Pancreas (tissue), 10 donors: Measurements from ENCODE around the gene PLA2G6. TPM values are rescaled to one million over a fixed set of nuclear protein-coding genes. Genes with fewer than 3 reads are reported as not detected.

ENCODE experiments used
- ATAC-seq, 4 donors: fragments of 200-7000 bp; cut with Tn5 transposase; one replicate each; pipeline versions ENCODE4 v1.8.0 to v1.9.1; 2020; ENCODE audit warnings: mild to moderate bottlenecking in 4 of 4, moderate library complexity in 4 of 4
- DNase-seq, 6 donors: peaks; one replicate each; pipeline ENCODE4 v3.0.0-alpha.2; 2020
- FAIRE-seq: peaks from 2 replicates; lab custom pipeline; 2012; peaks lifted over from hg19 to GRCh38; lab: Jason Lieb, UNC
- H3K27ac ChIP-seq, 4 donors: fragments of 200-600 bp; sonication (generic); 1 replicate in 3 of 4; 2 replicates in 1 of 4; pipeline versions ENCODE4 v1.5.0 to v1.8.0; 2020
- H3K27me3 ChIP-seq, 4 donors: fragments of 200-600 bp; one replicate each; pipeline ENCODE4 v1.8.0; 2021
- H3K36me3 ChIP-seq, 3 donors: fragments of 200-600 bp; sonication (generic) in 1 of 3; one replicate each; pipeline versions ENCODE4 v1.5.0 to v1.8.0; 2020 to 2021
- H3K4me1 ChIP-seq, 3 donors: fragments of 200-600 bp; one replicate each; pipeline ENCODE4 v1.8.0; 2021
- H3K4me3 ChIP-seq, 4 donors: fragments of 200-600 bp; sonication (generic) in 2 of 4; one replicate each; pipeline versions ENCODE4 v1.5.0 to v1.8.0; 2020 to 2021
- H3K9me3 ChIP-seq, 4 donors: fragments of 200-600 bp; one replicate each; pipeline ENCODE4 v1.8.0; 2021
- WGBS, 2 donors: extraction: QIAGEN DNeasy Blood & Tissue Kit; methylation state at CpG; one replicate each; pipeline ENCODE4 v1.1.7; 2013; 5-methylcytosine and 5-hydroxymethylcytosine counted together
- intact Hi-C, 3 donors: fragments of 100-400 bp; cut with DNase I; formaldehyde crosslinking; loops; one replicate each; pipeline versions ENCODE4 v1.11.1 to v1.14.2; 2022
- polyA plus RNA-seq, 2 donors: library from polyadenylated mRNA; stranded (reverse); fragments of 200-250 nt; gene quantifications; one replicate each; pipeline ENCODE4 v1.2.3, GENCODE V29; 2013
- total RNA-seq, 6 donors: library from RNA; stranded (reverse); fragmentation: NEBNext Ultra II Directional in 4 of 6; extraction: Animal tissue kit (Norgen Biotek cat#: 25700) in 4 of 6; gene quantifications; one replicate each; pipeline versions ENCODE4 v1.2.1 to v1.2.4, GENCODE V29; 2021 to 2023
- TF ChIP-seq, protein P1 (sequence below), 4 donors: fragments of 200-600 bp; sonication (generic) in 3 of 4; IDR thresholded peaks; one replicate each; pipeline versions ENCODE4 v1.5.0 to v1.8.0; 2021; ENCODE audit warnings: antibody characterized with exemption in 4 of 4
- donor health status: healthy with polysubstance abuse.
- donor health status: DM: no; HTN: no; CAD: no; lungs with moderate emphysema.
- donor health status: DM: no; HTN: no; CAD: no.
- donor health status: control.
- donor health status: control.
- donor health status: Bipolar disorder and iron deficiency.
- donor health status: DM: yes; HTN: yes; CAD: no.
- donor health status: DM: no; HTN: no; CAD: no.
- donor health status: DM: no; HTN: no; CAD: no.
- donor health status: DM: yes; HTN: yes; CAD: no.

PLA2G6 gene
- total and polyA plus RNA-seq, 8 donors = 8.7 to 109 (median 26.1) TPM

GRCh38 chr22:38125751-38126201 is 55.9 kb downstream of the PLA2G6 start:
- 88% methylated on average over 11 of the region's 11 CpGs for WGBS, 2 donors

GRCh38 chr22:38125038-38125610 is 56.5 kb downstream of the PLA2G6 start:
- ATAC-seq (no peak), DNase-seq (no peak), FAIRE-seq (no peak)
- Histone ChIP-seq H3K36me3 (no peaks in the 10 kb centered on the region), H3K9me3 (no peaks in the 10 kb centered on the region), H3K27me3 (no peaks in the 10 kb centered on the region), H3K27ac (no peak overlapping the region), H3K4me3 (no peak overlapping the region), H3K4me1 (no peaks in the 10 kb centered on the region)
- 94 to 96% methylated on average over 14 of the region's 14 CpGs for WGBS, 2 donors
- TF ChIP-seq, protein P1, sequence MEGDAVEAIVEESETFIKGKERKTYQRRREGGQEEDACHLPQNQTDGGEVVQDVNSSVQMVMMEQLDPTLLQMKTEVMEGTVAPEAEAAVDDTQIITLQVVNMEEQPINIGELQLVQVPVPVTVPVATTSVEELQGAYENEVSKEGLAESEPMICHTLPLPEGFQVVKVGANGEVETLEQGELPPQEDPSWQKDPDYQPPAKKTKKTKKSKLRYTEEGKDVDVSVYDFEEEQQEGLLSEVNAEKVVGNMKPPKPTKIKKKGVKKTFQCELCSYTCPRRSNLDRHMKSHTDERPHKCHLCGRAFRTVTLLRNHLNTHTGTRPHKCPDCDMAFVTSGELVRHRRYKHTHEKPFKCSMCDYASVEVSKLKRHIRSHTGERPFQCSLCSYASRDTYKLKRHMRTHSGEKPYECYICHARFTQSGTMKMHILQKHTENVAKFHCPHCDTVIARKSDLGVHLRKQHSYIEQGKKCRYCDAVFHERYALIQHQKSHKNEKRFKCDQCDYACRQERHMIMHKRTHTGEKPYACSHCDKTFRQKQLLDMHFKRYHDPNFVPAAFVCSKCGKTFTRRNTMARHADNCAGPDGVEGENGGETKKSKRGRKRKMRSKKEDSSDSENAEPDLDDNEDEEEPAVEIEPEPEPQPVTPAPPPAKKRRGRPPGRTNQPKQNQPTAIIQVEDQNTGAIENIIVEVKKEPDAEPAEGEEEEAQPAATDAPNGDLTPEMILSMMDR (IDR thresholded peaks at IDR 0.05) = no peak
- intact Hi-C loops = no loop called here

More at GRCh38 chr22:38125751-38126201, 55.9 kb downstream of the PLA2G6 start:
- Histone ChIP-seq H3K36me3 (no peaks in the 10 kb centered on the region), H3K9me3 (no peaks in the 10 kb centered on the region), H3K4me1 (no peaks in the 10 kb centered on the region), H3K27me3 (no peaks in the 10 kb centered on the region), H3K27ac (no peak overlapping the region), H3K4me3 (no peak overlapping the region)
- ATAC-seq = no peak
- no peak for FAIRE-seq
- intact Hi-C loops = no loop called here
- DNase-seq = no peak
- TF ChIP-seq, protein P1 (IDR thresholded peaks at IDR 0.05) = no peak

- no peak overlapping the region for H3K27ac ChIP-seq
- WGBS, 2 donors = 92% methylated on average over 21 of the region's 21 CpGs
- no peaks in the 10 kb centered on the region for H3K9me3 ChIP-seq
- H3K27me3 ChIP-seq = no peaks in the 10 kb centered on the region
- intact Hi-C loops = no loop called here
- no peaks in the 10 kb centered on the region for H3K4me1 ChIP-seq
- no peak for ATAC-seq
- DNase-seq = no peak
- no peak overlapping the region for H3K4me3 ChIP-seq
- FAIRE-seq = no peak
- TF ChIP-seq, protein P1 (IDR thresholded peaks at IDR 0.05) = no peak
- H3K36me3 ChIP-seq = no peaks in the 10 kb centered on the region
Measured at GRCh38 chr22:38124236-38124974, 57.2 kb downstream of the PLA2G6 start.

DNA sequence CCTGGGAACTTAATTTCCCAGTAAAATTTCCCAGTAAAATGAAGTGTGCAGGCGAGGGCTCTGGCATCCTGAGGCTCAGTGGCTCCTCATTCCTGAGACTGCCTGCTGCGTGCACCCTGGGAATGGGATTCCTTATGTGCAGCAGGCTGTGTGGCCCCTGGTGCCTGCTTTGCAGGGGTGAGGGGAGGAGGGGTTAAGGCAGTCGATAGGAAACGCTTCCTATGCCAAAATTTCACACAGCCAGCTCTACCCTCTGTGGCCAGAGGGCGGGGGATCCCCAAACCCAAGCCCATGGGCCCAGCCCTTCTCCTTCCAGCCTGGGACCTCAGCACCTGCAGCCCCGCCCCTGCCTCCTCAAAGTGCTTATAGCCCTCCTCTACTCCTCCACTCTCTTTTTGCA is 59.0 kb downstream of the PLA2G6 start:
- H3K4me1 ChIP-seq = no peaks in the 10 kb centered on the region
- intact Hi-C loops = no loop called here
- no peak for DNase-seq
- no peak overlapping the region for H3K27ac ChIP-seq
- no peaks in the 10 kb centered on the region for H3K36me3 ChIP-seq
- H3K4me3 ChIP-seq = no peak overlapping the region
- TF ChIP-seq, protein P1 (IDR thresholded peaks at IDR 0.05) = no peak
- H3K9me3 ChIP-seq = no peaks in the 10 kb centered on the region
- no peak for ATAC-seq
- 78 to 87% methylated on average over 6 of the region's 6 CpGs for WGBS, 2 donors
- no peaks in the 10 kb centered on the region for H3K27me3 ChIP-seq
- FAIRE-seq = no peak
